Rectal smooth muscle tissue (tissue), 1 donor: ENCODE results near the gene YTHDF1.

Experiments
- H3K27ac ChIP-seq: one replicate; pipeline ENCODE4 v1.7.0; 2013; ENCODE audit warnings: low read depth, low read length, inconsistent platforms
- H3K27me3 ChIP-seq: one replicate; pipeline ENCODE4 v1.7.0; 2013; ENCODE audit warnings: low read length; ENCODE audit not compliant: control insufficient read depth, insufficient read depth
- H3K36me3 ChIP-seq: one replicate; pipeline ENCODE4 v1.7.0; 2013; ENCODE audit warnings: low read length; ENCODE audit not compliant: control insufficient read depth, insufficient read depth
- H3K4me1 ChIP-seq: one replicate; pipeline ENCODE4 v1.7.0; 2013; ENCODE audit warnings: low read length; ENCODE audit not compliant: control insufficient read depth, insufficient read depth
- H3K4me3 ChIP-seq: one replicate; pipeline ENCODE4 v1.7.0; 2013; ENCODE audit warnings: low read length
- H3K9ac ChIP-seq: one replicate; pipeline ENCODE4 v1.7.0; 2013; ENCODE audit warnings: low read length

The YTHDF1 gene

GRCh38 chr20:63216041-63216848 lies at the start of gene YTHDF1:
TSS of gene YTHDF1 (minus strand) at chr20:63216131. CDS start at chr20:63215892, 239 bp downstream.
- Histone ChIP-seq H3K4me1 (peaks cover 12% of the 10 kb centered on the region), H3K4me3 (peak within 1 kb of the TSS; percentile 83), H3K27me3 (no peaks in the 10 kb centered on the region), H3K9ac (peak within 1 kb of the TSS; percentile 64), H3K36me3 (peaks cover 6% of the 10 kb centered on the region), H3K27ac (peak within 1 kb of the TSS; percentile 82)

GRCh38 chr20:63264519-63264918 lies 48.6 kb upstream of the YTHDF1 start:
- Histone ChIP-seq H3K27me3 (no peaks in the 10 kb centered on the region), H3K27ac (no peak overlapping the region), H3K4me3 (no peak overlapping the region), H3K4me1 (no peaks in the 10 kb centered on the region), H3K9ac (no peak overlapping the region), H3K36me3 (no peaks in the 10 kb centered on the region)

- Histone ChIP-seq H3K27me3 (no peaks in the 10 kb centered on the region), H3K36me3 (no peaks in the 10 kb centered on the region), H3K27ac (no peak overlapping the region)
These were observed 48.1 kb upstream of the YTHDF1 start for GRCh38 chr20:63264000-63264399.

GRCh38 chr20:63262836-63263235 lies 46.9 kb upstream of the YTHDF1 start:
- Histone ChIP-seq H3K9ac (no peak overlapping the region), H3K4me1 (no peaks in the 10 kb centered on the region), H3K36me3 (no peaks in the 10 kb centered on the region), H3K4me3 (no peak overlapping the region), H3K27ac (no peak overlapping the region), H3K27me3 (no peaks in the 10 kb centered on the region)

More at GRCh38 chr20:63264000-63264399, 48.1 kb upstream of the YTHDF1 start:
- Histone ChIP-seq H3K4me3 (no peak overlapping the region), H3K9ac (no peak overlapping the region), H3K4me1 (no peaks in the 10 kb centered on the region)

- H3K36me3 ChIP-seq = no peaks in the 10 kb centered on the region
- H3K27ac ChIP-seq = no peak overlapping the region
- H3K9ac ChIP-seq = no peak overlapping the region
- H3K27me3 ChIP-seq = no peaks in the 10 kb centered on the region
- H3K4me3 ChIP-seq = no peak overlapping the region
- no peaks in the 10 kb centered on the region for H3K4me1 ChIP-seq
These were observed 46.0 kb upstream of the YTHDF1 start for GRCh38 chr20:63261795-63262528.

- H3K27me3 ChIP-seq = peaks cover 6% of the 10 kb centered on the region
- no peaks in the 10 kb centered on the region for H3K36me3 ChIP-seq
- no peak overlapping the region for H3K27ac ChIP-seq
- H3K4me3 ChIP-seq = no peak overlapping the region
- H3K4me1 ChIP-seq = no peaks in the 10 kb centered on the region
- H3K9ac ChIP-seq = no peak overlapping the region
These were observed 45.3 kb upstream of the YTHDF1 start for GRCh38 chr20:63261060-63261794.

- H3K9ac ChIP-seq = no peak overlapping the region
- H3K4me3 ChIP-seq = no peak overlapping the region
These were observed 44.6 kb upstream of the YTHDF1 start for GRCh38 chr20:63260521-63260920.

GRCh38 chr20:63259734-63260460 lies 44.0 kb upstream of the YTHDF1 start:
- peaks cover 16% of the 10 kb centered on the region for H3K27me3 ChIP-seq

More at GRCh38 chr20:63260521-63260920, 44.6 kb upstream of the YTHDF1 start:
- Histone ChIP-seq H3K27ac (no peak overlapping the region), H3K36me3 (no peaks in the 10 kb centered on the region), H3K4me1 (no peaks in the 10 kb centered on the region), H3K27me3 (peaks cover 11% of the 10 kb centered on the region)

GRCh38 chr20:63258781-63259180 lies 42.9 kb upstream of the YTHDF1 start:
- Histone ChIP-seq H3K9ac (no peak overlapping the region), H3K4me1 (no peaks in the 10 kb centered on the region), H3K27ac (no peak overlapping the region), H3K36me3 (no peaks in the 10 kb centered on the region), H3K4me3 (no peak overlapping the region), H3K27me3 (peaks cover 19% of the 10 kb centered on the region)

More at GRCh38 chr20:63259734-63260460, 44.0 kb upstream of the YTHDF1 start:
- H3K4me3 ChIP-seq = no peak overlapping the region
- H3K4me1 ChIP-seq = no peaks in the 10 kb centered on the region
- no peak overlapping the region for H3K27ac ChIP-seq
- no peak overlapping the region for H3K9ac ChIP-seq
- H3K36me3 ChIP-seq = no peaks in the 10 kb centered on the region

- Histone ChIP-seq H3K4me1 (no peaks in the 10 kb centered on the region), H3K4me3 (no peak overlapping the region), H3K36me3 (no peaks in the 10 kb centered on the region), H3K27ac (no peak overlapping the region), H3K9ac (no peak overlapping the region), H3K27me3 (peaks cover 27% of the 10 kb centered on the region)
These were observed 41.7 kb upstream of the YTHDF1 start for GRCh38 chr20:63257629-63258028.

- H3K27ac ChIP-seq = no peak overlapping the region
- H3K4me1 ChIP-seq = no peaks in the 10 kb centered on the region
- H3K4me3 ChIP-seq = no peak overlapping the region
- peaks cover 32% of the 10 kb centered on the region for H3K27me3 ChIP-seq
- H3K36me3 ChIP-seq = no peaks in the 10 kb centered on the region
- no peak overlapping the region for H3K9ac ChIP-seq
These were observed 41.0 kb upstream of the YTHDF1 start for GRCh38 chr20:63256954-63257353.
